ENCODE measurements around the gene FBXO31.

DNA sequence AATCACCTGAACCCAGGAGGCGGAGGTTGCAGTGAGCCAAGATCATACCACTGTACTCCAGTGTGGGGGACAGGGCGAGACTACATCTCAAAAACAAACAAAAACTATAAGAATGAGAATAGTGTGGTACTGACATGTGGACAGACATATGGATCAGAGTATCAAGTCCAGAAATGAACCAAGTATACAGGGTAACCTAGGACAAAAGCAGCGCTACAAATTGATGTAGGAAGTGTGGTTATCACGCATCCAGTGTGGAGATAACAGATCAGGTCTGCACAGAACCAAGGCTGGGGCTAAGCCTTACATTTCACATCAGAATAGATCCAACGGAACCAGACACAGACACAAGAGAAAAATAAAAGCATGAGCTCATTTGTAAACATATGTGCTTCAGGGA, 43.4 kb downstream of the FBXO31 start:
- TF ChIP-seq, protein P1, sequence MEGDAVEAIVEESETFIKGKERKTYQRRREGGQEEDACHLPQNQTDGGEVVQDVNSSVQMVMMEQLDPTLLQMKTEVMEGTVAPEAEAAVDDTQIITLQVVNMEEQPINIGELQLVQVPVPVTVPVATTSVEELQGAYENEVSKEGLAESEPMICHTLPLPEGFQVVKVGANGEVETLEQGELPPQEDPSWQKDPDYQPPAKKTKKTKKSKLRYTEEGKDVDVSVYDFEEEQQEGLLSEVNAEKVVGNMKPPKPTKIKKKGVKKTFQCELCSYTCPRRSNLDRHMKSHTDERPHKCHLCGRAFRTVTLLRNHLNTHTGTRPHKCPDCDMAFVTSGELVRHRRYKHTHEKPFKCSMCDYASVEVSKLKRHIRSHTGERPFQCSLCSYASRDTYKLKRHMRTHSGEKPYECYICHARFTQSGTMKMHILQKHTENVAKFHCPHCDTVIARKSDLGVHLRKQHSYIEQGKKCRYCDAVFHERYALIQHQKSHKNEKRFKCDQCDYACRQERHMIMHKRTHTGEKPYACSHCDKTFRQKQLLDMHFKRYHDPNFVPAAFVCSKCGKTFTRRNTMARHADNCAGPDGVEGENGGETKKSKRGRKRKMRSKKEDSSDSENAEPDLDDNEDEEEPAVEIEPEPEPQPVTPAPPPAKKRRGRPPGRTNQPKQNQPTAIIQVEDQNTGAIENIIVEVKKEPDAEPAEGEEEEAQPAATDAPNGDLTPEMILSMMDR (IDR thresholded peaks at IDR 0.05 in 4 of 5, conservative IDR thresholded peaks at IDR 0.05 in 1 of 5), result no peak
- no peak for TF ChIP-seq POLR2A (IDR thresholded peaks at IDR 0.05)

All from gastrocnemius medialis (tissue), 4 donors.